Adipocyte (in vitro differentiated cells): Measurements from ENCODE around the gene ATG5.
"Not testable (repeated sequence)": the region's sequence is repeated elsewhere in the genome, so short reads cannot be mapped to it uniquely, and the experiment has no call there.

Source experiments
- DNase-seq: peaks from one replicate; pipeline ENCODE4 v3.0.0-alpha.2; 2015; ENCODE audit warnings: low read depth
- H3K27me3 ChIP-seq: replicated peaks from 2 replicates; pipeline ENCODE4 v1.7.0; 2013; ENCODE audit warnings: mild to moderate bottlenecking, low read length, moderate library complexity; ENCODE audit not compliant: control insufficient read depth, insufficient read depth
- H3K36me3 ChIP-seq: 2 replicates; pipeline ENCODE4 v1.7.0; 2013; ENCODE audit warnings: low read length, mild to moderate bottlenecking, moderate library complexity; ENCODE audit not compliant: control insufficient read depth, insufficient read depth, severe bottlenecking
- H3K4me1 ChIP-seq: 2 replicates; pipeline ENCODE4 v1.7.0; 2013; ENCODE audit warnings: mild to moderate bottlenecking, low read length, moderate library complexity; ENCODE audit not compliant: control insufficient read depth, insufficient read depth
- H3K4me3 ChIP-seq: 2 replicates; pipeline ENCODE4 v1.7.0; 2013; ENCODE audit warnings: mild to moderate bottlenecking, low read length, moderate library complexity
- H3K9ac ChIP-seq: 2 replicates; pipeline ENCODE4 v1.7.0; 2013; ENCODE audit warnings: mild to moderate bottlenecking, low read length, moderate library complexity
- H3K9me3 ChIP-seq: 2 replicates; pipeline ENCODE4 v1.7.0; 2013; ENCODE audit warnings: mild to moderate bottlenecking, low read length, moderate library complexity; ENCODE audit not compliant: control insufficient read depth

The ATG5 gene

DNA sequence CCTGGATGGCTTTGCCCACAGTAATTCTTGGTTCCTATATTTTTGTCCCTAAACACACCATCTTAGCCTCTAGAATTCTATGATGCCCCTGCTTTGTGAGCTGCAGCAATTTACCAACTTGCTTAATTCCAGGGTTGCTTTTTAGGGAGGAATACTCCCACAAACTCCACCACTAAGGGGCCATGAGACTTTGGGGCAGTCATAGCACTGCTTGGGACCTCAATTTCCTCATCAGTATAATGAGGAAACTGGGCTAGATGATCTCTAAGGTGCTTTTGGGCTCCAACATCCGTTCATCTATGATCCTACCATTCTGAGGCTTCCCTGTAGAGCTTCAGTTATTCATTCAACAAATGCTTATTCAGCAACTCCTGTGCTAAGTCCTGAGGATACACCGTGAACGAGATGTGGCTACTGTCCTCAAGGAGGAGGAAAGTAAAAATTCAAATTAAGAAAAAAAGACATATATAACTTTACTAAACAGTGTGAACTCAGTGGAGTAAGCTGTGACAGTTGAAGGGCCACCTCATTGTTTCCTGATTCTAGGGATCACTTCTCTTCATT is 164.2 kb downstream of the ATG5 start:
- no peak overlapping the region for H3K4me3 ChIP-seq
- H3K4me1 ChIP-seq = peaks cover 47% of the 10 kb centered on the region
- H3K27me3 ChIP-seq = no peaks in the 10 kb centered on the region
- no peaks in the 10 kb centered on the region for H3K36me3 ChIP-seq
- no peak for DNase-seq
- no peak overlapping the region for H3K9ac ChIP-seq
- no peaks in the 10 kb centered on the region for H3K9me3 ChIP-seq

DNA sequence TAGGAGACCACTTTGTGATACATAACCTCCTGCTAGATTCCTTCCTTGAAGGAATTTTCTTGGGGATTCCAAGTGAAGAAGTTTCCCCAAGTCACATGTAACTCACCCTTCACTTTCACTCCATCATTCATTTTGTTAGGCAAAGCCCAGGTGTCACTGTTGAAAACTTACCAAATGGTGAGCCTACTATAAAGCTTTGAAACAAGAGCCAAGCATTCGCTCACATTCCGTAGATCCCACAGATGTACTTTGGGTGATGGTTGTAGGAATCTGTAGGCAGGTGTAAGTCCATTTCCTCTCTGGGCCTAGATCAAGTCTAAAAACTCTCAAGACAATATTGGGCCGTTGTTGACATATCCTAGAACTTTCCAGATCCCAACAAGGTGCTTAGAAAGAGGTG is 165.4 kb downstream of the ATG5 start:
- DNase-seq = no peak
- no peak overlapping the region for H3K9ac ChIP-seq
- H3K4me1 ChIP-seq = peaks cover 47% of the 10 kb centered on the region
- H3K4me3 ChIP-seq = no peak overlapping the region
- H3K36me3 ChIP-seq = no peaks in the 10 kb centered on the region
- no peaks in the 10 kb centered on the region for H3K27me3 ChIP-seq
- H3K9me3 ChIP-seq = no peaks in the 10 kb centered on the region

DNA sequence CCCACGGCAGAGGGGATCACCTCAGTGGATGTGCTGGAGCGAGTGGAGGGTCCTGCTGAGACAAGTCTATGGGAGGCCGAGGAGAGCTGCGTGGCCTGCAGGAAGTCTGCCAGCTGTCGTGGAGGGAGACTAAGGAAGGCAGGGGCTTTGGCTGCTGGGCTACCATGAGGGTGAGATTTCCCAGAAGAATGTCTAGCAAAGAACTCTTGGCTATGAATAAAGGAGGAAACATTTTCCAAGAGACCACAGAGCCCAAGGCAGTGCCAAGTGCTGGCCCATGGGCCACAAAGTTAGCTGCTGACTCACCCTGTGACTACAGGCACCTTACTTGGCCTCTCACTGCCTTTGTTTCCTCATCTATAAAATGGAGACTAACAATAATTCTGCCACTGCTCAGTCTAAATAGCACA is 166.0 kb downstream of the ATG5 start:
- H3K9me3 ChIP-seq = no peaks in the 10 kb centered on the region
- H3K36me3 ChIP-seq = no peaks in the 10 kb centered on the region
- H3K27me3 ChIP-seq = no peaks in the 10 kb centered on the region
- DNase-seq = peak; percentile 57
- peaks cover 44% of the 10 kb centered on the region for H3K4me1 ChIP-seq
- H3K4me3 ChIP-seq = no peak overlapping the region
- peak overlapping the region; percentile 32 for H3K9ac ChIP-seq

DNA sequence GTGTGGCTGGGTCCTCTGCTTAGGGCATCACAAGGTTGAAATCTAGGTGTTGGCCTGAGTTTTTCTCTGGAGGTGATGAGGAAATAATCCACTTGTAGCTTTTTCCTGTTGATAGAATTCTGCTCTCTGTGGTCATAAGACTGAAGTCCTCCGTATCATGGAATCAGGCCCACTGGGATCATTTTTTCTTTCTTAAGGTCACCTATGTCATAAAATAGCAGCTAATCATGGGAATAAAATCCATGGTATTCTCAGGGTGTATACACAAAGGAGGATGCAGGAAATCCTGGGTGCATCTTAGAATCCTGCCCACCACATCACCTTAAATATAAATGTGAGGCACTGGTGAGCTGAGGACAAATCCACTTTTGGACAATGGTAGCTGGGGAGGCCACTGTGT is 166.7 kb downstream of the ATG5 start:
- Histone ChIP-seq H3K36me3 (no peaks in the 10 kb centered on the region), H3K9me3 (no peaks in the 10 kb centered on the region), H3K4me1 (peaks cover 37% of the 10 kb centered on the region), H3K27me3 (no peaks in the 10 kb centered on the region), H3K9ac (peak overlapping the region; percentile 32), H3K4me3 (peak overlapping the region; percentile 5)
- no peak for DNase-seq

DNA sequence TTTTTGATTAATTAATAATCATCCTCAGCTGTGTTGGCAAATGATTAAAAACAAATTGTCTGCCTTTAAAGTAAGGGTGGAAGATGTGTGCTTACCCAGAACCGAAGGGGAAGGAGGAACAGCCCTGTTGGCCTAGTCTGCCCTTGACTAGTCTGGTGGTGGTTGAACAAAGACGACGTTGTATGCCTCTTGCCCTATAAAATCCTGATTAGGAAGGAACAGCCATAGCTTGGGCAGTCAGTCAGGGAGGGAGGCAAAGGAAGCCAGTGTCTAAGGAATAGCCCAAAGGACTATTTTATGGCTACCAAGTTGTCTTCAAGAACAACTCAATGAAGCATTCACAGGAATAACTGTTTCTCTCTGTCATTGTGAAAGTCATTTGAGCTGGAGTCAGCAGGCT is 168.7 kb downstream of the ATG5 start:
- Histone ChIP-seq H3K9me3 (no peaks in the 10 kb centered on the region), H3K36me3 (no peaks in the 10 kb centered on the region), H3K4me1 (peaks cover 22% of the 10 kb centered on the region), H3K9ac (no peak overlapping the region), H3K27me3 (no peaks in the 10 kb centered on the region), H3K4me3 (no peak overlapping the region)
- no peak for DNase-seq

DNA sequence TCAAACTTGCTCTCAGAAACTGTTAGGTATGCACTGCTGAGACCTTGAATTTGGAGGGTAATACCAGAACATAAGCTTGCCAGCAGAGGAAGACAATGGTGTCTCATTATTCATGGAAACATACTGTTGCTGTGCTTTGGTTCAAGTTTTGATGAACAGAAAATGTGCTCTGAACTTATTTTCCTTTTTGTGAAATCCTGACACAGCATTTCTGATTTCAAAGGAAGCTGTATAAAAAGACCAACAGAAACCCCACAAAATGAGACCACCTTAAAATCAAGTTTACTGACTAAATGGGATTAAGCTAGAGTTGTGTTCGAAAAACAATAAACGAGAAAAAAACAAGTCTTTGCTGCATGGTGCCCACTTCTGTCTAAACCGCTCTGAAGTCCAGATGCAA is 169.1 kb downstream of the ATG5 start:
- peaks cover 22% of the 10 kb centered on the region for H3K4me1 ChIP-seq
- no peaks in the 10 kb centered on the region for H3K27me3 ChIP-seq
- H3K4me3 ChIP-seq = no peak overlapping the region
- no peak overlapping the region for H3K9ac ChIP-seq
- H3K9me3 ChIP-seq = no peaks in the 10 kb centered on the region
- H3K36me3 ChIP-seq = no peaks in the 10 kb centered on the region
- no peak for DNase-seq

DNA sequence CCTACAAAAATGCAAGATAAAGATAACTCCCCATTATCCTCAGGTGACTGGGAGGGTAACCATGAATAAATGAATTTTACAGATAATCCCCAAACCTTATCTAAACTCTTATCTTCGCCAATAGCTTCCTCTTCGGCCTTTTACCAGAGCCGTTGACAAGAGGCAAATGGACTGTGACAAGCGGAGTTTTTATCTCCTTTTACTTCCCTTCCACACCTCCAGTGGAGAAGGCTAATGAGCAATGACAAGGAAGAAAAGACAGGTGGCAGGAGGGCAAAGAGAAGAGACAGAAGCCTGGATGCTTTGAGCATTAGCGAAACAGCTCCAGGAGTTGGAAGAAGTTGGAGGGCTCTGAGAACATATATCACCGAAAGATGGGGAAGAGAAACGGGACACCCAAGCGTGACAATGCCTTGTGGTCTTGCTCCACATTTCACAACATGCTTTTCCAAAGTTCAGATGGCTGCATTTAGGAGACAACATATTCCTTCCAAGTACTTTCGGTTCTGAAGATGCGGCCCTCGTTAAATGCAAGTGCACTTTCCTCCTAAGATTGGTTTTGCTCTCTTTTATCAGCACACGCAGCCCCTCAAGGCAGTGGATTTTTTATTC is 170.2 kb downstream of the ATG5 start:
- no peak for DNase-seq
- peaks cover 21% of the 10 kb centered on the region for H3K4me1 ChIP-seq
- no peaks in the 10 kb centered on the region for H3K36me3 ChIP-seq
- no peak overlapping the region for H3K4me3 ChIP-seq
- H3K9me3 ChIP-seq = no peaks in the 10 kb centered on the region
- no peak overlapping the region for H3K9ac ChIP-seq
- no peaks in the 10 kb centered on the region for H3K27me3 ChIP-seq

DNA sequence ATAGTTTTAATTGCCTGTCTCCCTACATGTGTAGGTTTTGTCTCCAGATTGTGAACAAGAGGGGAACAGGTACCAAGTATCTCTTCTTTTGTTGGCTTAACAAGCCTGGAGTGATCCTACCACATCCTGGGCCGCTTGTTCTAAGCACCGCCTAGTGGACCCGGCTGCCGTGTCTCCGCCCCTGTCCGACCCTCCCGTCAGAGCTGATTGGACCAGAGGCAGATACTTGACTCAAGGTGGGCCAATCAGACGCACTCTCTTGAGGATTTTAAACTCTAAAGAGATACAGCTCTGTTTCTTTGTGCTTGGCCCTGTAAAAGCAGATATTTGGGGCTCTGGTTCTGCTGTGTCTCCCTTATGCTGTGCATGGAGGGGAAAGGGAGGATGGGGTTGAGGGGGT is 171.2 kb downstream of the ATG5 start:
- Histone ChIP-seq H3K4me1 (peaks cover 11% of the 10 kb centered on the region), H3K9ac (no peak overlapping the region), H3K36me3 (no peaks in the 10 kb centered on the region), H3K4me3 (no peak overlapping the region), H3K9me3 (no peaks in the 10 kb centered on the region), H3K27me3 (no peaks in the 10 kb centered on the region)
- no peak for DNase-seq

DNA sequence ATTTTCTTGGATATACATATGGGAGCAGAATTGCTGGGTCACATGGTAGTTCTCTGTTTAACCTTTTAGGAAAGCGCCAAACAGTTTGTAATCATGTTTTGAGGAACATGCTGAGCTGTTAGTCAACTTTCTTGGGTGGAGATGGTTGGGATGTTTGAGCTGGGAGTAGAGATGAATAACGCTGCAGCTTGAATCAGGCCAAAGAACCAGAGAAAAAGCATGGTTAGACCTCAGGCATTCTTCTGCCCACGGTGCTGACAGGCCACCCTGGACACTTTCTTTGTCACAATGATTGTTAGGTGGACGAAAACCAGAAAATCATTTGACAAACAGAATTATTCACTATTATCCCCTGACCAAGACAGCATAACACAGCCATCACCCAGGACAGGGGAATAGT is 172.6 kb downstream of the ATG5 start:
- Histone ChIP-seq H3K9me3 (no peaks in the 10 kb centered on the region), H3K27me3 (no peaks in the 10 kb centered on the region), H3K4me1 (no peaks in the 10 kb centered on the region), H3K4me3 (no peak overlapping the region), H3K36me3 (no peaks in the 10 kb centered on the region), H3K9ac (no peak overlapping the region)
- no peak for DNase-seq

DNA sequence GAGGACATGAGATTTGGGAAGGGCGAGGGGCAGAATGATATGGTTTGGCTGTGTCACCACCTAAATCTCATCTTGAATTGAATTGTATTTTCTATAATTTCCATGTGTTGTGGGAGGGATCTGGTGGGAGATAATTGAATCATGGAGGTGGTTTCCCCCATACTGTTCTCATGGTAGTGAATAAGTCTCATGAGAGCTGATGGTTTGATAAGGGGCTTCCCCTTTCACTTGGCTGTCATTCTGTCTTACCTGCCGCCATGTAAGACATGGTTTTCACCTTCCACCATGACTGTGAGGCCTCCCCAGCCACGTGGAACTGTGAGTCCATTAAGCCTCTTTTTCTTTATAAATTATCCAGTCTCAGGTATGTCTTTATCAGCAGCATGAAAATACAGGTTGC is 173.1 kb downstream of the ATG5 start:
- not testable (repeated sequence) for H3K4me3 ChIP-seq, H3K9ac ChIP-seq, H3K36me3 ChIP-seq, DNase-seq, H3K9me3 ChIP-seq, H3K27me3 ChIP-seq, H3K4me1 ChIP-seq

DNA sequence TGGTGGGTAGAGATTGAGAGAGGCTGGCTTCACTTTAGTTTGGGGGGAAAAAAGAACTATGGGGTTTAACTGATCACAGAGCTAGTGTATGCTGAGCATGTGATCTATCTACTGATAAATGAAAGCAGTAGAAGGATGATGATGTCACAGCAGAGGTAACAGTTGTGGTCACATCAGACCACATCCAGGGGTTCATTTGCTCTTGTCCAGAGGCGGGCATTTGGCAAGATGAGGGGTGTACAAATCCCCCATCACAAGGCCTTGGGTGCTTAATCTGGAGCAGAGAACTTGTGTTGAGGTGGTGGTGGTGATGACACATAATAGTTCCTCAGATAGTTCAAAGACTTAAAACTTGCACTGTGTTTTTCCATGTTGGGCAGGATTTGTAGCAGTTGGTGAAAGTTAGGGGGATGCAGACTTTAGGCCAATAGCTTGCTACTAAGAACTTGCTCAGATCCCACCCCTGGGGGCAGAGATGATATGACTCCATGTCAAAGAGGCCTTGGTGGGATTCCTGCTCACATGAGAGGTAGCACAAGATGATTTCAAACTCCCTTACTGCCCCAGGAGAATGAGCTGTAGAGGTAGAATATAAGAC is 176.0 kb downstream of the ATG5 start:
- no peaks in the 10 kb centered on the region for H3K36me3 ChIP-seq
- H3K4me3 ChIP-seq = no peak overlapping the region
- peaks cover 6% of the 10 kb centered on the region for H3K4me1 ChIP-seq
- H3K9me3 ChIP-seq = no peaks in the 10 kb centered on the region
- no peaks in the 10 kb centered on the region for H3K27me3 ChIP-seq
- DNase-seq = no peak
- no peak overlapping the region for H3K9ac ChIP-seq

DNA sequence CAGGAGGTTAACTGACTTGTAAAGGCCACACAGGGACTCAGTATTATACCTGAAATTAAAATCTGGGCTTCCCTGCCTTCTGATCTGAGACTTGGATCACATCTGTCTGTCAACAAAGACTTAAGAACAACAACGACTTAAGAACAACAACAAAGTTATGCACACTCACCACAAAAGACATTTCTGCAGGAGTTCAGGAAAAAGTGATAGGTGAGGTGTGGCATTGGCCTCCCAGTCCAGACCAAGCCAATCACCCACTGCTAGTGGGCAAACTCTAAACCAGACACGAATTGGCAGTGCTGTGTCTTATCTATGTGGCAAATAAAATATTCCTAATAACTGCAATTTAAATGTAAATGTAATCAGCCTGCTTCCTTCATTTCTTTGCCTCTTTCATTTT is 178.1 kb downstream of the ATG5 start:
- H3K4me1 ChIP-seq = peaks cover 6% of the 10 kb centered on the region
- no peak for DNase-seq
- no peaks in the 10 kb centered on the region for H3K9me3 ChIP-seq
- no peak overlapping the region for H3K9ac ChIP-seq
- no peaks in the 10 kb centered on the region for H3K36me3 ChIP-seq
- no peaks in the 10 kb centered on the region for H3K27me3 ChIP-seq
- H3K4me3 ChIP-seq = no peak overlapping the region
